Stimulated activated CD4-positive, alpha-beta T cell treated with anti-CD3 and anti-CD28 coated beads, TNF-alpha, amount 100 ng/mL, for 24 hours (primary cell): ENCODE results near the gene PTRH2.
"Not testable (repeated sequence)": the region's sequence is repeated elsewhere in the genome, so short reads cannot be mapped to it uniquely, and the experiment has no call there.

ENCODE experiments used
- DNase-seq, 3 experiments: peaks; one replicate each; pipeline ENCODE4 v3.0.0-alpha.2; 2020; ENCODE audit warnings: low read depth in 3 of 3

PTRH2 gene

GRCh38 chr17:59707149-59707970 is at the start of gene PTRH2, which contains the start of gene VMP1:
Gene PTRH2, minus strand, starts transcription at chr17:59707430. Its CDS starts 9,452 bp downstream, at chr17:59697978.
Gene VMP1, plus strand, starts transcription at chr17:59707654. Its CDS starts 23,793 bp downstream, at chr17:59731447.
- DNase-seq = peak; percentile 87 to 94 (median 91)

DNA sequence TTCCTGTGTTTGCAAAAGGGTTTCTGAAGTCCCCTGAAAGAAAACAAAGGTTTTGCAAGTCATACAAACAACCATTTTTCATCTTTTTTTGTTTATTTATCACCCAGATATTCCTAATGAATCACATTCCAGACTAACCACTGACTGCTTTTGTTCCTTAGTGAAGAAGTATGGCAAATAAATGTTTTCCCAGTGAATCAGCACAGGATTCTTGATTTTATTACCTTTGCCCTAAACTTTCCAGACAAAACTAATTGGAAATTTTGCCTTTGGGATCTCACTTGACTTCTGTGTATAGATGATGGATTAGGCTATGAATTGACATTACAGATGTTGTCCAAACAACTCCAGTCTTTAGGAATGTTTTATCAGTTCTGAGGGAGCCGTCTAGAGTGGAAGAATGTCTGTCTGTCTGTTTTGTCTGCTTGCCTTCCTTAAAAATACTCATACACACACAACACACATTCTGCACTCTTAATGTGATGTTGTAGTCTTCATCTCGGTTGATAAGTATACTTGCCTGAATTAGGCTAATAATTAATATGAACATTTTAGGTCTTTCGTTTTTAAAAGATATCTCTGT is 49.1 kb upstream of the PTRH2 start:
- no peak for DNase-seq

DNA sequence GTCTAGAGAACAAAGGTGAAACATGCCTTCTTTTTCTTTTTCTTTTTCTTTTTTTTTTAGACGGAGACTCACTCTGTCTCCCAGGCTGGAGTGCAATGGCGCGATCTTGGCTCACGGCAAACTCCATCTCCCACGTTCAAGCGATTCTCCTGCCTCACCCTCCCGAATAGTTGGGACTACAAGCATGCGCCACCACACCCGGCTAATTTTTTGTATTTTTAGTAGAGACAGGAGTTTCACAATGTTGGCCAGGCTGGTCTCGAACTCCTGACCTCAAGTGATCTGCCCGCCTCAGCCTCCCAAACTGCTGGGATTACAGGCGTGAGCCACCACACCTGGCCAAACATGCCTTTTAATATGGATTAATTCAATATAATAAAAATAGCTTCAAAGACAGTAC is 47.8 kb upstream of the PTRH2 start:
- DNase-seq = not testable (repeated sequence)

- no peak for DNase-seq
These were observed 47.3 kb upstream of the PTRH2 start for GRCh38 chr17:59754552-59754951.

- DNase-seq = no peak
These were observed 46.6 kb upstream of the PTRH2 start for GRCh38 chr17:59753522-59754467.

DNA sequence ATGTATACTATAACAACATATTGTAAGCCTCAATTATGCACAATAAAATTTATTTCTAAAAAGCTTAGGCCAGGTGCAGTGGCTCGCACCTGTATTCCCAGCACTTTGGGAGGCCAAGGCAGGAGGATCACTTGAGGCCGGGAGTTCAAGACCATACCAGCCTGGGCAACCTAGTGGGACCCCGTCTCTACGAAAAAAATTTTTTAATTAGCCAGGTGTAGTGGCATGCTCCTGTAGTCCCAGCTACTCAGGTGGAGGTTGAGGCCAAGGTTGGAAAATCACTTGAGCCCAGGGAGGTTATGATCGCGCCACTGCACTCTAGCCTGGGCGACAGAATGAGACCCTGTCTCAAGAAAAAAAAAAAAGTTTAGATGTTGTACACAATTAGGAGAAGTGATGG is 45.7 kb upstream of the PTRH2 start:
- DNase-seq = no peak

DNA sequence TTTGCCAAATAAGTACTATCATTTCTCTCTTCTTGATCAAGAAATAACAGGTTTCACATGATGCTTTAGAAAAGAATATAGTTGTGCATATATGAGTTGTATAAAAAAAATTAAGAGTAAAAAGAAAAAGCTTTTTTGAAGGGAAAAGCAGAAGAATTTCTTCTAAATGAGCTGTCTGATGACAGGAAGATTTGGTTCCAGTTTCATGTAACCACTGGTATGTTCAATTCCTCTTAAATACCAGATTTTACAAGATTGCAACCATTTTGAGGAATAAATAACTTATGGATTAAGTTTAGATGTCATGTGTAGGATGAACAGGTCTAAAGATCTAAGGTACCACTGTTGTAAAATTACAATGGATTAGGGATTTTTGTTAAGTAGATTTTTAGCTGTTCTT is 45.2 kb upstream of the PTRH2 start:
- no peak for DNase-seq

DNA sequence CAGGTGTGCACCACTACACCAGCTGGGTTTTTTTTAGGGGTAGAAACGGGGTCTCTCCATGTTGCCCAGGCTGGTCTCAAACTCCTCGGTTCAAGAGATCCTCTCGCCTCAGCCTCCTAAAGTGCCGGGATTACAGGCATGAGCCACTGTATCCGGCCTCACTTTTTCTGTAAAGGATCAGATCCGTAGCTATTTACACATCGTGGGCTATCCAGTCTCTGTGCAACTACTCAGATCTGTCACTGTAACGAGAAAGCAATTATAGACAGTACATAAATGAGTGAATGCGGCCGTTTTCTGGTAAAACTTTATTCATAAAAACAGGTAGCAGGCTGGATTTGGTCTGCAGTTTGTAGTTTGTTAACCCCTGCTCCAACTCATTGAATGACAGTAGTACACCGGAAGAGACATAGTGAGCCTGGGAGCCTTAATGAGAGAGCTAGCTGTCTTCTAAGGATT is 44.8 kb upstream of the PTRH2 start:
- no peak for DNase-seq

GRCh38 chr17:59748591-59748990 is 41.4 kb upstream of the PTRH2 start:
- DNase-seq = no peak

GRCh38 chr17:59746849-59747445 is 39.7 kb upstream of the PTRH2 start:
- no peak for DNase-seq

- DNase-seq = no peak
These were observed 37.8 kb upstream of the PTRH2 start for GRCh38 chr17:59745040-59745439.

- no peak for DNase-seq
These were observed 36.6 kb upstream of the PTRH2 start for GRCh38 chr17:59743842-59744241.

DNA sequence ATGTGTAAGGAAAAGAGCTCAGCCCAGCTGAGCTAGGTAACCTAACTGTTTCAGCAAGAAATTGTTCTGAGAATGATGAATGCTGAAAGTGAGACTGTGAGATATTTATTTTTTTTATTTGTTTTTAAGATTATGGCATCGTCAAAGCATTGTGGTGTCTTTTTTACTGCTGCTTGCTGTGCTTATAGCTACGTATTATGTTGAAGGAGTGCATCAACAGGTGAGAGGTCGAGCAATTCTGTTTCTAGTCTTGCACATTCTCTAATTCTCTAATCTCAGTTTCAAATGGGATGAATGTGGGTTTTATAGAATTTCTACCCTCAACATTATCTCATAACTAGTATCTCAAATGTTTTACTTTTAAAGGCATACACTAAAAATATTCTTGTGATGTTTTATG is 30.1 kb upstream of the PTRH2 start:
- no peak for DNase-seq

DNA sequence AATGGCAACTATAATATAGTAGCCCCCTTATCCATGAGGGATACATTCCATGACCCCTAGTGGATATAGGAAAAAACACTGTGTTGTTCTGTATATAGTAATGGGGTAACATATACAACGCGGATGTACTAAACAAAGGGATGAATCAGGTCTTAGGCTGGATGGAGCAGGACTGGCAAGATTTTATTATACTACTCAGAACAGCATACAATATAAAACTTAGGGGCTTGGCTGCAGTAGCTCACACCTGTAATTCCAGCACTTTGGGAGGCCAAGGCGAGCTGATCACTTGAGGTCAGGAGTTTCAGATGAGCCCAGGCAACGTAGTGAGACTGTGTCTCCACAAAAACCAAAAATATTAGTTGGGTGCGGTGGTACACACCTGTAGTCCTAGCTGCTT is 27.0 kb upstream of the PTRH2 start:
- no peak for DNase-seq

DNA sequence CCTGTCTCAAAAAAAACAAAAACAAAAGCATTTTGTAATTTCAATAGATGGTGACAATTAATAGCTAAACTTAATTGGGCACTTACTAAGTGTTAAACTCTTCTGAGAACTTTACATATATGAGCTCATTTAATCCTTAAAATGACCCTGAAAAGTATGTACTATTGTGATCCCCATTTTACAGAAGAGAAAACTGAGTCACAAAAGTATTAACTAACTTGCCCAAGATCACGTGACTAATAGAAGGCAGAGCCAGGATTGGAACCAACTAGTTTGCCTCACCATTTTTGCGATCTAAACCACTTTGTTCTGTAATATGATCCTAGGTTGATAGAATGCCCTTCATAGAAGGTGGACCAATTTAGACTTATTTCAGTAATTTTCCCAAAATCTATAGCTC is 26.5 kb upstream of the PTRH2 start:
- no peak for DNase-seq

DNA sequence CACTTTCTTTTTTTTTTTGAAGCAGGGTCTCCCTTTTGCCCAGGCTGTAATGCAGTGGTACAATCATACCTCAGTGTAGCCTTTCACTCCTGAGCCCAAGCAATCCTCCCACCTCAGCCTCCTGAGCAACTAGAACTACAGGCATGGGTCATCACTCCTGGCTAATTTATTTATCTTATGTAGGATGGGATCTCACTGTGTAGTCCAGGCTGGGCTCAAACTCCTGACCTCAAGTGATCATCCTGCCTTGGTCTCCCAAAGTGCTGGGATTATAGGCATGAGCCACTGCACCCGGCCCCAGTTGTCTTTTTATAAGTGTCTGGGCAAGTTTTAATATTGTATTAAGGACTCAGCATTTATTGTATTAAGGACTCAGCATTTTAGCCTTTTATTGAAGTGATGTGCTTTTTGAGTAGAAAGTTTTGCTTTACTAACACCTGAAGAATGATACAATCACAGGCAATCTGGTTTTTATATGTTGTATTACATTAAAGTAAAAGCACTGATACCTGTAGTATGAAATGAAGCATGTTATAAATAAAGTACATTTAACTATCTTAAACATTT is 23.1 kb upstream of the PTRH2 start:
- DNase-seq = no peak

- no peak for DNase-seq
These were observed 20.7 kb upstream of the PTRH2 start for GRCh38 chr17:59727817-59728533.

- no peak for DNase-seq
These were observed 18.5 kb upstream of the PTRH2 start for GRCh38 chr17:59725691-59726090.

DNA sequence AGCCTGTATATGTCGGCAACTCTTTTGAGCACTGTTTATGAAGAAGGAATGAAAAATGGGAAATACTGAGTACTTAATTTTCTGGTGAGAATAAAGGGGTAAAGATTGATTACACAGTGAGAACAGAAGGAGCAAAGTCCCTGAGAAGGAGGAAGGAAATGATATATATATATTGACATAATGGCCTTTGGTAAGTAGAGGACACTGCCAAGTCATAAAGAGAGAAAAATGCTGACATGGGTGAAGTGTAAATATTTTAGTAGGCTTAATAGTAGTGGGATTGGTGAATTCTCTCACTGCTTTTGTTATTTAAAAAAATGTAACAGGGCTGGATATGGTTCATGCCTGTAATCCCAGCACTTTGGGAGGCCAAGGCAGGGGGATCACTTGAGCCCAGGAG is 16.4 kb upstream of the PTRH2 start:
- DNase-seq = no peak

DNA sequence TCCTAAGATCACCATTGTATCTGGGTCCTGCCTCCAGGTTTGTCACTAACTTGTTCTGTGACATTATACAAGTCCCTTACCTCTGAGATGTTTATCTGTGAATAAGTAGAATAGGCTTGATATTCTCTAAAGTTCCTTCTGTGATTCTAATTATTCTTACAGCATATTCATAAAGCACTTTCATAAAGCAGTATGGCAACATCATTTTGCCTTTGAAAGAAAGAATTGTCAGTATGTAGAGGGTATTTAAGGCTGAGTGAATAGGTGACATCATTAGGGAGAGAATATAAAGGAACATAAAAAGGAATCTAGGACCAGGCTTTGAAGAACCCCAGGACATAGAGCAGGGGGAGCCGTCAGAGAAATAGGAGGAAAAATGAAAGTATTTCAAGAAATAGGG is 15.8 kb upstream of the PTRH2 start:
- DNase-seq = no peak

DNA sequence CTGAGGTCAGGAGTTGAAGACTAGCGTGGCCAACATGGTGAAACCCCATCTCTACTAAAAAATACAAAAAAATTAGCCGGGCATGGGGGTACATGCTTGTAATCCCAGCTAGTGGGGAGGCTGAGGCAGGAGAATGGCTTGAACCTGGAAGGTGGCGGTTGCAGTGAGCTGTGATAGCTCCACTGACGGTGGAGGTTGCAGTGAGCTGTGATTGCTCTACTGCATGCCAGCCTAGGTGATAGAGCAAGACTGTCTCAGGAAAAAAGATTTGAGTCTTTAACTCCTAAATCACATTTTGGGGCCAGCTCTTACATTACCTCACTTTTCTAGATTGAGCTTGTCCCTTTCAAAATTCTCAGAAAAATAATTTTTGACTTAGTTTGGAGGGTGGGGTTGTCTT is 15.4 kb upstream of the PTRH2 start:
- DNase-seq = no peak
